H1 (cell line): ENCODE data around the gene ADAMTS4. TPM values are rescaled to one million over a fixed set of nuclear protein-coding genes. Genes with fewer than 3 reads are reported as not detected.

Experiments
- microRNA-seq, 2 experiments: library from miRNA; unstranded; fragments of <30 nt; microRNA quantifications; one replicate each; pipeline versions ENCODE4 to v1.2.0, GENCODE V29; 2016 to 2020; ENCODE audit warnings: borderline microRNAs expressed in 2 of 2, borderline number of aligned reads in 2 of 2, borderline replicate concordance in 1 of 2
- polyA plus RNA-seq, 7 experiments: library from polyadenylated mRNA; depleted of rRNA in 3 of 7; stranded (reverse) in 5 of 7; unstranded in 2 of 7; fragments of >200 nt in 5 of 7; fragments of 200-250 nt in 2 of 7; gene quantifications; 1 replicate in 5 of 7; 2 replicates in 1 of 7; 4 replicates in 1 of 7; pipeline versions ENCODE4 v1.2.1 to v1.2.3, GENCODE V29; 2011 to 2013; ENCODE audit warnings: missing spikeins in 2 of 7, mixed read lengths in 2 of 7
- small RNA-seq: library from polyadenylated mRNA; stranded (forward); fragments of <200 nt; extraction: miRNeasy Mini kit (QIAGEN cat#:217004); gene quantifications from one replicate; pipeline ENCODE3, GENCODE V24; 2013; ENCODE audit not compliant: insufficient read depth
- total RNA-seq: library from RNA; stranded (reverse); fragmentation: NEBNext Ultra II Directional; extraction: Animal tissue kit (Norgen Biotek cat#: 25700); gene quantifications from 2 replicates; pipeline ENCODE4 v1.2.1, GENCODE V29; 2021

The ADAMTS4 gene
- total and polyA plus RNA-seq, 2 of the 8 experiments (the other 6 are each of a cell fraction or from before 2014, with no cell fraction given) = 4.6 to 7.2 TPM

Small RNA genes lying within 50 kb of the gene (microRNA-seq; reads per million reads assigned to microRNA genes)
- gene MIR5187 = 0.23 to 0.61 reads per million in 2 experiments

Small RNA genes lying within 50 kb of the gene (small RNA-seq; reads per million reads assigned to genes)
- not detected for gene RF01225

Other genes starting within 250 kb of the ADAMTS4 start
- gene ITLN2, start 244.2 kb downstream of the ADAMTS4 start, total RNA-seq = 4.7 and 5.6 TPM in 2 replicates
- gene ITLN2, start 244.2 kb downstream of the ADAMTS4 start, polyA plus RNA-seq (2011; rRNA removed) = 6.3 and 6.8 TPM in 2 replicates
- 143 and 159 TPM in 2 replicates for gene F11R, start 177.9 kb downstream of the ADAMTS4 start, total RNA-seq
- 170 and 200 TPM in 2 replicates for gene F11R, start 177.9 kb downstream of the ADAMTS4 start, polyA plus RNA-seq (2011; rRNA removed)
- gene TSTD1, start 160.1 kb downstream of the ADAMTS4 start, total RNA-seq = 60.4 and 60.9 TPM in 2 replicates
- 314 and 360 TPM in 2 replicates for gene TSTD1, start 160.1 kb downstream of the ADAMTS4 start, polyA plus RNA-seq (2011; rRNA removed)
- gene USF1, start 153.1 kb downstream of the ADAMTS4 start, total RNA-seq = 68.9 and 74.6 TPM in 2 replicates
- 45.7 and 50.3 TPM in 2 replicates for gene USF1, start 153.1 kb downstream of the ADAMTS4 start, polyA plus RNA-seq (2011; rRNA removed)
- gene ARHGAP30, start 129.2 kb downstream of the ADAMTS4 start, total RNA-seq = 0.39 and 0.40 TPM in 2 replicates
- gene ARHGAP30, start 129.2 kb downstream of the ADAMTS4 start, polyA plus RNA-seq (2011; rRNA removed) = 0.27 and 0.50 TPM in 2 replicates
- gene NECTIN4, start 109.5 kb downstream of the ADAMTS4 start, total RNA-seq = 0.19 and 0.29 TPM in 2 replicates
- 0.71 and 0.86 TPM in 2 replicates for gene NECTIN4, start 109.5 kb downstream of the ADAMTS4 start, polyA plus RNA-seq (2011; rRNA removed)
- 4.0 and 6.5 TPM in 2 replicates for gene KLHDC9, start 100.7 kb downstream of the ADAMTS4 start, total RNA-seq
- 15.6 and 18.0 TPM in 2 replicates for gene KLHDC9, start 100.7 kb downstream of the ADAMTS4 start, polyA plus RNA-seq (2011; rRNA removed)
- gene PFDN2, start 81.0 kb downstream of the ADAMTS4 start, total RNA-seq = 71.2 and 74.7 TPM in 2 replicates
- gene PFDN2, start 81.0 kb downstream of the ADAMTS4 start, polyA plus RNA-seq (2011; rRNA removed) = 66.2 and 69.6 TPM in 2 replicates
- 40.4 and 40.6 TPM in 2 replicates for gene NIT1, start 80.9 kb downstream of the ADAMTS4 start, total RNA-seq
- gene NIT1, start 80.9 kb downstream of the ADAMTS4 start, polyA plus RNA-seq (2011; rRNA removed) = 33.0 and 46.3 TPM in 2 replicates
- 42.0 and 42.6 TPM in 2 replicates for gene DEDD, start 66.4 kb downstream of the ADAMTS4 start, total RNA-seq
- 55.9 and 61.7 TPM in 2 replicates for gene DEDD, start 66.4 kb downstream of the ADAMTS4 start, polyA plus RNA-seq (2011; rRNA removed)
- gene UFC1, start 45.1 kb downstream of the ADAMTS4 start, total RNA-seq = 67.8 and 71.0 TPM in 2 replicates
- 60.2 and 102 TPM in 2 replicates for gene UFC1, start 45.1 kb downstream of the ADAMTS4 start, polyA plus RNA-seq (2011; rRNA removed)
- gene USP21, start 39.6 kb downstream of the ADAMTS4 start, total RNA-seq = 23.9 and 28.2 TPM in 2 replicates
- 36.3 and 53.5 TPM in 2 replicates for gene USP21, start 39.6 kb downstream of the ADAMTS4 start, polyA plus RNA-seq (2011; rRNA removed)
- 32.1 and 40.4 TPM in 2 replicates for gene PPOX, start 32.6 kb downstream of the ADAMTS4 start, total RNA-seq
- 37.7 and 39.4 TPM in 2 replicates for gene PPOX, start 32.6 kb downstream of the ADAMTS4 start, polyA plus RNA-seq (2011; rRNA removed)
- gene B4GALT3, start 21.5 kb downstream of the ADAMTS4 start, total RNA-seq = 42.3 and 45.5 TPM in 2 replicates
- gene B4GALT3, start 21.5 kb downstream of the ADAMTS4 start, polyA plus RNA-seq (2011; rRNA removed) = 43.0 and 61.2 TPM in 2 replicates
- 88.7 and 95.1 TPM in 2 replicates for gene NDUFS2, start 3.3 kb upstream of the ADAMTS4 start, total RNA-seq
- 100 and 113 TPM in 2 replicates for gene NDUFS2, start 3.3 kb upstream of the ADAMTS4 start, polyA plus RNA-seq (2011; rRNA removed)
- 0.86 TPM in 1 of 2 replicates, not detected in the other for gene FCER1G, start 16.2 kb upstream of the ADAMTS4 start, total RNA-seq
- 0.85 and 1.6 TPM in 2 replicates for gene FCER1G, start 16.2 kb upstream of the ADAMTS4 start, polyA plus RNA-seq (2011; rRNA removed)
- not detected in 2 replicates for gene APOA2, start 24.6 kb upstream of the ADAMTS4 start, total RNA-seq
- 0.41 TPM in 1 of 2 replicates, not detected in the other for gene APOA2, start 24.6 kb upstream of the ADAMTS4 start, polyA plus RNA-seq (2011; rRNA removed)
- gene TOMM40L, start 27.0 kb upstream of the ADAMTS4 start, total RNA-seq = 13.8 and 15.0 TPM in 2 replicates
- gene TOMM40L, start 27.0 kb upstream of the ADAMTS4 start, polyA plus RNA-seq (2011; rRNA removed) = 11.4 and 14.2 TPM in 2 replicates
- gene NR1I3, start 39.1 kb upstream of the ADAMTS4 start, total RNA-seq = not detected in 2 replicates
- gene NR1I3, start 39.1 kb upstream of the ADAMTS4 start, polyA plus RNA-seq (2011; rRNA removed) = not detected in 2 replicates
- 1.0 and 1.9 TPM in 2 replicates for gene PCP4L1, start 59.7 kb upstream of the ADAMTS4 start, total RNA-seq
- 0.41 and 0.55 TPM in 2 replicates for gene PCP4L1, start 59.7 kb upstream of the ADAMTS4 start, polyA plus RNA-seq (2011; rRNA removed)
- gene MPZ, start 110.9 kb upstream of the ADAMTS4 start, total RNA-seq = 4.1 and 6.1 TPM in 2 replicates
- gene MPZ, start 110.9 kb upstream of the ADAMTS4 start, polyA plus RNA-seq (2011; rRNA removed) = 5.1 and 8.1 TPM in 2 replicates
- gene SDHC, start 115.3 kb upstream of the ADAMTS4 start, total RNA-seq = 216 and 224 TPM in 2 replicates
- 251 and 305 TPM in 2 replicates for gene SDHC, start 115.3 kb upstream of the ADAMTS4 start, polyA plus RNA-seq (2011; rRNA removed)
- not detected in 2 replicates for gene CFAP126, start 168.8 kb upstream of the ADAMTS4 start, total RNA-seq
- not detected in 2 replicates for gene CFAP126, start 168.8 kb upstream of the ADAMTS4 start, polyA plus RNA-seq (2011; rRNA removed)